SJCRH30 (cell line): ENCODE measurements around the gene SLC5A6. TPM values are rescaled to one million over a fixed set of nuclear protein-coding genes. Genes with fewer than 3 reads are reported as not detected.

Experiments used
- DNase-seq, 2 experiments: peaks; one replicate each; pipeline ENCODE4 v3.0.0-alpha.2; 2015 to 2020
- H3K27ac ChIP-seq: fragments of 250-450 bp; sonication (Bioruptor Pico); 2 replicates; pipeline ENCODE4 v1.5.1; 2020; ENCODE audit warnings: mild to moderate bottlenecking, moderate library complexity
- H3K27me3 ChIP-seq: fragments of 250-450 bp; sonication (Bioruptor Pico); 2 replicates; pipeline ENCODE4 v1.5.1; 2020; ENCODE audit warnings: mild to moderate bottlenecking, moderate library complexity
- H3K36me3 ChIP-seq: fragments of 250-450 bp; sonication (Bioruptor Pico); 2 replicates; pipeline ENCODE4 v1.5.1; 2020; ENCODE audit warnings: mild to moderate bottlenecking, moderate library complexity
- H3K4me1 ChIP-seq: fragments of 250-450 bp; sonication (Bioruptor Pico); 2 replicates; pipeline ENCODE4 v1.5.1; 2020; ENCODE audit warnings: mild to moderate bottlenecking, moderate library complexity
- H3K4me3 ChIP-seq: fragments of 250-450 bp; sonication (Bioruptor Pico); 2 replicates; pipeline ENCODE4 v1.5.1; 2020; ENCODE audit warnings: mild to moderate bottlenecking, moderate library complexity
- H3K9me3 ChIP-seq: fragments of 250-450 bp; sonication (Bioruptor Pico); replicated peaks from 2 replicates; pipeline ENCODE4 v1.5.1; 2020; ENCODE audit warnings: mild to moderate bottlenecking, moderate library complexity
- total RNA-seq: library from RNA; depleted of rRNA; stranded (reverse); fragments of >200 nt; shearing (Covaris generic); gene quantifications from 2 replicates; pipeline ENCODE4 v1.2.3, GENCODE V29; 2014

Gene SLC5A6
- total RNA-seq, 1 experiment from 2014 or later: 95.9 TPM

DNA sequence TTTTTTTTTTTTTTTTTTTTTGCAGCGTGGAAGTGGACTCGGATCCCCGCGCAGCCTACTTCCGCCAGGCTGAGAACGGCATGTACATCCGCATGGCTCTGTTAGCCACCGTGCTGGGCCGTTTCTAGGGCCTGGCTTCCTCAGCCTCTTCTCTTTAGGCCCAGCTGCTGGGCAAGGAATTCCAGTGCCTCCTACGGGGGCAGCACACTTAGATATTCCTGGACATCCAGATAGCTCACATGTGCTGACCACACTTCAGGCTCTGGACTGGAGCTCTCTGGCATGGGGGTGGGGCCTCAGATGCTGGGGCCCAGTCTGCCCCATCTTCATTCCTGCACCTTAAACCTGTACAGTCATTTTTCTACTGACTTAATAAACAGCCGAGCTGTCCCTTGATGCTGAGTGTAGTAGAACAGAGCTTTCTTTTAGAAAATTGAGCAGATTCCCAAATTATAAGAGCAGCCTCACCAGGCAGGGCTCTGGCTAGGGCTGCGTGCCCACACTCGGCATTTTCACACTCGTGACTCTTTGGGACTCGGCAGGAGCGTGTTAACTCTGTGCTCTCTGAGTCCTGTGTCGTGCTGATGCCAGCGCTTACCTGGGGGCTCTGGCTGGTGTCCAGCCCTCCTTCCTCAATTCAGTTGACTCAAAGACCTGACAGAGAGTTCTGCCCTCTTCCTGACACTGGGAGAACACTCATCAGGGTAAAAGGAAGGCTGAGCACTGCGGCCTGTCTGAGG is 31.5 kb upstream of the SLC5A6 start:
- peaks cover 66% of the 10 kb centered on the region for H3K36me3 ChIP-seq
- no peak overlapping the region for H3K27ac ChIP-seq
- no peak for DNase-seq
- peaks cover 4% of the 10 kb centered on the region; the same call in 1 of the 2 replicates for H3K27me3 ChIP-seq
- H3K9me3 ChIP-seq: no peaks in the 10 kb centered on the region
- H3K4me1 ChIP-seq: peaks cover 15% of the 10 kb centered on the region
- no peak overlapping the region for H3K4me3 ChIP-seq

DNA sequence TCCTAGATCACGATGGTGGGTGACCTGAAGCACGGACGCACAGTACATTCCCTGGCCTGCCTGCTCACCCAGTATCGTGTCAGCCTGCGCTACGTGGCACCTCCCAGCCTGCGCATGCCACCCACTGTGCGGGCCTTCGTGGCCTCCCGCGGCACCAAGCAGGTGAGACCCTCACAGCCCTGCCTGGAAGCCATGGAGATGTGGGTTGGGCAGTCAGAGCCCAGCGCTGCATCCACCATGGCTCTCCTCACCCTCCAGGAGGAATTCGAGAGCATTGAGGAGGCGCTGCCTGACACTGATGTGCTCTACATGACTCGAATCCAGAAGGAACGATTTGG is 30.5 kb upstream of the SLC5A6 start:
- Histone ChIP-seq H3K4me3 (no peak overlapping the region), H3K27me3 (no peaks in the 10 kb centered on the region), H3K9me3 (no peaks in the 10 kb centered on the region), H3K4me1 (peaks cover 15% of the 10 kb centered on the region), H3K27ac (peak overlapping the region; percentile 57), H3K36me3 (peaks cover 75% of the 10 kb centered on the region)
- no peak for DNase-seq

DNA sequence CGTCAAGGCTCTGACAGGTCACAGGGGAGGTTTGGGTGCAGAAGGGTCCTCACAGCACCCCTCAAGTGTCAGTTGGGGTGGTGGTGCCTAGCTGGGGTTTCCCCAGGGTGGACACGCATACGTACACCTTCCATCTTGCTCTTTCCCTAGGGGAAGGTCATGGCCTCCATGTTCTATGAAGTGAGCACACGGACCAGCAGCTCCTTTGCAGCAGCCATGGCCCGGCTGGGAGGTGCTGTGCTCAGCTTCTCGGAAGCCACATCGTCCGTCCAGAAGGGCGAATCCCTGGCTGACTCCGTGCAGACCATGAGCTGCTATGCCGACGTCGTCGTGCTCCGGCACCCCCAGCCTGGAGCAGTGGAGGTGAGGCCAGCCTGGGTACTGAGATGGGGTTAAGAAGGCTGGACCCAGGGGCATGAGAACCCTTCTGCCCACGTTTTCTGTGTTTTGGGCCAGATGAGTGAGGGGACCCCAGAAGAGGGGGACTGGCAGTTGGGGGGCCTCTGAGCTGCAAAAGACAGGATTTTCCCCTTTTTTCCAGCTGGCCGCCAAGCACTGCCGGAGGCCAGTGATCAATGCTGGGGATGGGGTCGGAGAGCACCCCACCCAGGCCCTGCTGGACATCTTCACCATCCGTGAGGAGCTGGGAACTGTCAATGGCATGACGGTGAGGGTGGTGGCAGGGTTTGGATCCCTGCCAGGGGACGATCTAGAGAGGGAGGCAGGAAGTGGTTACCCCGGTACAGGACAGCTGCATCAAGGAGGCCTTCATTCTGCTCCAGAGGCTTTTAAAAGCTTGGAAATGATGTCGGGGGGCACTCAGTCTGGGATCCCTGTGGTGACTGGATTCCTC is 29.9 kb upstream of the SLC5A6 start:
- Histone ChIP-seq H3K36me3 (peaks cover 81% of the 10 kb centered on the region), H3K27ac (peak overlapping the region; percentile 57), H3K4me1 (peaks cover 15% of the 10 kb centered on the region), H3K9me3 (no peaks in the 10 kb centered on the region), H3K27me3 (no peaks in the 10 kb centered on the region), H3K4me3 (no peak overlapping the region)
- peak; percentile 85 to 89 for DNase-seq

DNA sequence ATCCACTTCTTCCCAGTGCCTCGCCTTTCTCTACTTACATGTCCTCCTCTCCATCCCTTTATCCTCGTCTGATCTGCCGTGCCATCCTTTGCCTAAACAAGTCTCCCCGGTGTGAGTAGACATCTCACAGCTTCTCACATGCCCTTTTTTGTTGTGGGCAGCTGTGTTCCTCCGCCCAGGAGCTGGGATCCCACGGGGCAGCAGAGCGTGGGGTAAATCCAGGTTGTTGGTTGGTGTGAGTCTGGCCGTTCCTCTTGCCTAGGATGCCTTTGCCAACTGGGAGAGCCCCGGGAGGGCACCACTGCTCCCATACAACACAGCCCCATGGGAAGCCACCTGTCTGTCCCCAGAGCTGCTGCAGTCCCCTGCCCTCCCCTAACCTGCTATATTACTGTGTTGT is 28.3 kb upstream of the SLC5A6 start:
- no peaks in the 10 kb centered on the region for H3K9me3 ChIP-seq
- no peak for DNase-seq
- peaks cover 92% of the 10 kb centered on the region for H3K36me3 ChIP-seq
- no peaks in the 10 kb centered on the region for H3K27me3 ChIP-seq
- H3K27ac ChIP-seq: no peak overlapping the region
- peaks cover 15% of the 10 kb centered on the region for H3K4me1 ChIP-seq
- H3K4me3 ChIP-seq: no peak overlapping the region

DNA sequence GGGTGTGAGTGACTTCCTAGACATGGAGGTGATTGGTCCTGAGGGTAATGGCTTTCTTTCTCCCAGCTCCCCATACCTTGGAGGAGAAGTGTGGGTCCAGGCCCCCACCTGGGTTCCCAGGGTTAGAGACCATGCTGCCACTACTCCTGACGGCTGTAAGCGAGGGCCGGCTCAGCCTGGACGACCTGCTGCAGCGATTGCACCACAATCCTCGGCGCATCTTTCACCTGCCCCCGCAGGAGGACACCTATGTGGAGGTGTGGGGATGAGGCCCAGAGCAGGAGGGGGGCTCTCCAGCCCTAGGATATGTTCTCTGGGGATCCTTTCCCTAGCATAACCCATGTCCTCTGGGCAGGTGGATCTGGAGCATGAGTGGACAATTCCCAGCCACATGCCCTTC is 26.9 kb upstream of the SLC5A6 start:
- peaks cover 94% of the 10 kb centered on the region for H3K36me3 ChIP-seq
- DNase-seq: no peak

DNA sequence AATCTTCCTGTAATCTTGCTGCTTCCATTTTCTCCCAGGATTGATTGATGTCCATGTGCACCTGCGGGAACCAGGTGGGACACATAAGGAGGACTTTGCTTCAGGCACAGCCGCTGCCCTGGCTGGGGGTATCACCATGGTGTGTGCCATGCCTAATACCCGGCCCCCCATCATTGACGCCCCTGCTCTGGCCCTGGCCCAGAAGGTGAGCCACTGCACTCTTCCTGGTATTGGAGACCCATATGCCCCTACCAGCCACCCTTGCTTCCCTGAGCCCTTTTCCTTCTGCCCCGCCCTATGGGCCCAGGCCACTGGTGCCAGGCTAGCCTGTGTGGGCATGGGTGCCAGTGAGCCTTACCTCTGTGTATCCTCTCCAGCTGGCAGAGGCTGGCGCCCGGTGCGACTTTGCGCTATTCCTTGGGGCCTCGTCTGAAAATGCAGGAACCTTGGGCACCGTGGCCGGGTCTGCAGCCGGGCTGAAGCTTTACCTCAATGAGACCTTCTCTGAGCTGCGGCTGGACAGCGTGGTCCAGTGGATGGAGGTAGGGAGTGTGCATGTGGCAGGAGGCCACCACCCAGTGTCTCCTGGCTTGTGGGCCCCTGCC is 25.4 kb upstream of the SLC5A6 start:
- no peak overlapping the region for H3K4me3 ChIP-seq
- H3K36me3 ChIP-seq: peaks cover 95% of the 10 kb centered on the region
- H3K27ac ChIP-seq: no peak overlapping the region
- DNase-seq: no peak
- H3K4me1 ChIP-seq: peaks cover 10% of the 10 kb centered on the region
- H3K9me3 ChIP-seq: no peaks in the 10 kb centered on the region
- H3K27me3 ChIP-seq: no peaks in the 10 kb centered on the region

More for the DNA sequence above, 26.9 kb upstream of the SLC5A6 start:
- no peak overlapping the region for H3K4me3 ChIP-seq
- no peaks in the 10 kb centered on the region for H3K9me3 ChIP-seq
- no peaks in the 10 kb centered on the region for H3K27me3 ChIP-seq
- H3K27ac ChIP-seq: no peak overlapping the region
- peaks cover 15% of the 10 kb centered on the region for H3K4me1 ChIP-seq

DNA sequence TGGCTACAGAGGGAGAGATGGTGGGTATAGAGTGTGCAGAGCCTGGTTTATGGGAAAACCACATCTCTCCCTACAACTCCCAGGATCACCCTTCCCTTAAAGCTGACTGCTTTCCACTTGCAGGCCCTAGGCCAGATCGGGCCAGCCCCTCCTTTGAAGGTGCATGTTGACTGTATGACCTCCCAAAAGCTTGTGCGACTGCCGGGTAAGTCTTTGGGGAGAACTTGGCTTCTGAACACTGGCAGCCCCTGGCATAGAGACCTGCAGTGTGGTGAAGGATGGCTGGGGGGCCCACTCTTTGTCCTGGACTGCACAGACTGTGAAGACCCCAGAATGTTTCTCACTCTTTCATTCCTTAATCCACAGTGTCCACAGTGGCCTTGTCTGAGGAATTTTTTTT is 24.6 kb upstream of the SLC5A6 start:
- H3K36me3 ChIP-seq: peaks cover 97% of the 10 kb centered on the region
- no peak overlapping the region for H3K4me3 ChIP-seq
- H3K4me1 ChIP-seq: peaks cover 2% of the 10 kb centered on the region
- no peaks in the 10 kb centered on the region for H3K9me3 ChIP-seq
- DNase-seq: no peak
- H3K27me3 ChIP-seq: no peaks in the 10 kb centered on the region
- no peak overlapping the region for H3K27ac ChIP-seq

DNA sequence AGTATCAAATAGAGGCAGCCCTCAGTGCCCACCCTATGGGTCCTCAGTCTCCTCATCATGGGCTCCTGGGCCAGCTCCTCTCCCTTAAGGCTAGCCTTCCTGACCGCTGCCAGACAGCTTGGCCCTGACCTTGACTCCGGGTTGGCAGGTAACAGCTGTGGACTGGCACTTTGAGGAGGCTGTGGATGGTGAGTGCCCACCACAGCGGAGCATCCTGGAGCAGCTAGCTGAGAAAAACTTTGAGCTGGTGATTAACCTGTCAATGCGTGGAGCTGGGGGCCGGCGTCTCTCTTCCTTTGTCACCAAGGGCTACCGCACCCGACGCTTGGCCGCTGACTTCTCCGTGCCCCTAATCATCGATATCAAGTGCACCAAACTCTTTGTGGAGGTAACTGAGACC is 24.1 kb upstream of the SLC5A6 start:
- DNase-seq: no peak
- H3K27me3 ChIP-seq: no peaks in the 10 kb centered on the region
- H3K4me3 ChIP-seq: no peak overlapping the region
- H3K27ac ChIP-seq: no peak overlapping the region
- no peaks in the 10 kb centered on the region for H3K9me3 ChIP-seq
- H3K36me3 ChIP-seq: peaks cover 97% of the 10 kb centered on the region
- no peaks in the 10 kb centered on the region; the same call in 1 of the 2 replicates for H3K4me1 ChIP-seq

DNA sequence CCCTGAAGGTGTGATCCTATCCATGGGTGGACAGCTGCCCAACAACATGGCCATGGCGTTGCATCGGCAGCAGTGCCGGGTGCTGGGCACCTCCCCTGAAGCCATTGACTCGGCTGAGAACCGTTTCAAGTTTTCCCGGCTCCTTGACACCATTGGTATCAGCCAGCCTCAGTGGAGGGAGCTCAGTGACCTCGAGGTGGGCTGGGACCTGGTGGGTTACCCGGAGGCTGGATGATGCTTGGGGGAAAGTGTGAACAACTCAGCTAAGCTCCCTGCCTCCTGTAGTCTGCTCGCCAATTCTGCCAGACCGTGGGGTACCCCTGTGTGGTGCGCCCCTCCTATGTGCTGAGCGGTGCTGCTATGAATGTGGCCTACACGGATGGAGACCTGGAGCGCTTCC is 21.3 kb upstream of the SLC5A6 start:
- H3K36me3 ChIP-seq: peaks cover 95% of the 10 kb centered on the region
- DNase-seq: no peak
- no peak overlapping the region for H3K4me3 ChIP-seq
- no peaks in the 10 kb centered on the region for H3K9me3 ChIP-seq
- no peaks in the 10 kb centered on the region; the same call in 1 of the 2 replicates for H3K4me1 ChIP-seq
- H3K27ac ChIP-seq: no peak overlapping the region
- H3K27me3 ChIP-seq: no peaks in the 10 kb centered on the region

DNA sequence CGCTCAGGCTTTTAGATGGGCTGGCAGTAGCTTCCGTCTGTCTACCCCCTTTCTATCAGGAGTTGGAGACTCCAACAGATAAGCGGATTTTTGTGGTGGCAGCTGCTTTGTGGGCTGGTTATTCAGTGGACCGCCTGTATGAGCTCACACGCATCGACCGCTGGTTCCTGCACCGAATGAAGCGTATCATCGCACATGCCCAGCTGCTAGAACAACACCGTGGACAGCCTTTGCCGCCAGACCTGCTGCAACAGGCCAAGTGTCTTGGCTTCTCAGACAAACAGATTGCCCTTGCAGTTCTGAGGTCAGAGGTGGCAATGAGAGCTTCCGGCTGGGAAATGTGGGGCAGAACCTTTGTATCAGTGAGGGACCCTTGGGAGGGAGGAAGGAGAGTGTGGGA is 19.9 kb upstream of the SLC5A6 start:
- no peaks in the 10 kb centered on the region for H3K27me3 ChIP-seq
- no peak overlapping the region for H3K4me3 ChIP-seq
- no peaks in the 10 kb centered on the region for H3K9me3 ChIP-seq
- peaks cover 94% of the 10 kb centered on the region for H3K36me3 ChIP-seq
- peak overlapping the region; percentile 39 for H3K27ac ChIP-seq
- no peaks in the 10 kb centered on the region; the same call in 1 of the 2 replicates for H3K4me1 ChIP-seq
- DNase-seq: peak; percentile 40 to 47

DNA sequence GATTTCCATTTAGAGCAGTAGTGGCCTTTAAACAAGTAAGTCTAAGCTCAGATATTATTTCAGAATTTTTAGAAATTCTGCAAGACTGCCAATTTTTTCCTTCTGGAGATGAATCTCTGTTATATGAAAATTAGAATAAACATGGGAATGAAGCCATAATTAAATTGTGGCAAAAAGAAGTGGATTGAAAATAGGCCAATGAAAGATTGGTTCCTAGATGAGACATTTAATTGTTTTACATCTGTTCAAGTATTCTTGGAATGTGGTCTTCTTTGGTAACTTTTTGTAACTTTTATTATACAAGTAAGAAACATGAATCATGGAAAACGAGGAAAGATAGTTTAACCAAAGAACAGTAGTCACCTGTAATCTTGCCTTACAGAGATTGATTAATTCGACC is 15.4 kb upstream of the SLC5A6 start:
- Histone ChIP-seq H3K4me1 (no peaks in the 10 kb centered on the region; the same call in 1 of the 2 replicates), H3K27me3 (no peaks in the 10 kb centered on the region), H3K27ac (no peak overlapping the region), H3K9me3 (no peaks in the 10 kb centered on the region), H3K4me3 (no peak overlapping the region), H3K36me3 (peaks cover 93% of the 10 kb centered on the region)
- no peak for DNase-seq

DNA sequence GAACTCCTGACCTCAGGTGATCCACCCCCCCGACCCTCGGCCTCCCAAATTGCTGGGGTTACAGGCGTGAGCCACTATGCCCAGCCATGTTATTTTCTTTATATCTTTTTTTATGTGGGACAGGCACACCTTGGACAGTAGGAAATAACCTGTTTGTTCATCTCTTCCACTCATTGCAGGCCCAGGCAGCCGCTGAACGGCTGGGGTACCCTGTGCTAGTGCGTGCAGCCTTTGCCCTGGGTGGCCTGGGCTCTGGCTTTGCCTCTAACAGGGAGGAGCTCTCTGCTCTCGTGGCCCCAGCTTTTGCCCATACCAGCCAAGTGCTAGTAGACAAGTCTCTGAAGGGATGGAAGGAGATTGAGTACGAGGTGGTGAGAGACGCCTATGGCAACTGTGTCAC is 13.5 kb upstream of the SLC5A6 start:
- Histone ChIP-seq H3K36me3 (peaks cover 91% of the 10 kb centered on the region), H3K27ac (no peak overlapping the region), H3K4me3 (no peak overlapping the region), H3K9me3 (no peaks in the 10 kb centered on the region), H3K4me1 (no peaks in the 10 kb centered on the region), H3K27me3 (no peaks in the 10 kb centered on the region)
- no peak for DNase-seq

DNA sequence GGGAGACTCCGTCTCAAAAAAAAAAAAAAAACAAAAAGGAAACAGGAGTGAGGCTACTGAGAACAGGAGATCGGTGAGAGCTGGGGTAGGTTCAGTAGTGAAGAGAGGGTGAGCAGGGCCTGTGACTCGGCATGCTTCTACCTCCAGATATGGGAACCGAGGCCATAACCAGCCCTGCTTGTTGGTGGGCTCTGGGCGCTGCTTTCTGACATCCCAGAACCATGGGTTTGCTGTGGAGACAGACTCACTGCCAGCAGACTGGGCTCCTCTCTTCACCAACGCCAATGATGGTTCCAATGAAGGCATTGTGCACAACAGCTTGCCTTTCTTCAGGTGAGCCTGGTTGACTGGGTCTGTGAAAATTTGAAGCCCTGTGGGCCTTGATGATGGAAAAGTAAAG is 11.3 kb upstream of the SLC5A6 start:
- peaks cover 92% of the 10 kb centered on the region for H3K36me3 ChIP-seq
- H3K27me3 ChIP-seq: no peaks in the 10 kb centered on the region
- peaks cover 1% of the 10 kb centered on the region; the same call in 1 of the 2 replicates for H3K4me1 ChIP-seq
- no peaks in the 10 kb centered on the region for H3K9me3 ChIP-seq
- no peak overlapping the region for H3K27ac ChIP-seq
- no peak overlapping the region for H3K4me3 ChIP-seq
- DNase-seq: no peak

DNA sequence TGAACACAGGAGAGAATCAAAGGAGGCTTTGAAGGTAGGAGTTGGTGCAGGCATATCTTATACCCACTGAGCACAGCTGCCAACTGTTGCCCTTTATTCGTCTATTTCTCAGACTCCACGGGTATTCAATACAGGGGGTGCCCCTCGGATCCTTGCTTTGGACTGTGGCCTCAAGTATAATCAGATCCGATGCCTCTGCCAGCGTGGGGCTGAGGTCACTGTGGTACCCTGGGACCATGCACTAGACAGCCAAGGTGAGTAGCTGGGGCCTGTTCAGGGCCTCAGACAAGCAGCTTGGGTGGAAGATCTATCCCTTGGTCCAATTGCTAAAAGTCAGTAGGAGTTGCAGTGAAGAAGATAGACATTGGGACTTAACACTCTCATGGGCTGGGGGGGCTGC is 10.3 kb upstream of the SLC5A6 start:
- H3K27ac ChIP-seq: no peak overlapping the region
- no peaks in the 10 kb centered on the region for H3K9me3 ChIP-seq
- H3K4me3 ChIP-seq: no peak overlapping the region
- peaks cover 6% of the 10 kb centered on the region; the same call in 1 of the 2 replicates for H3K4me1 ChIP-seq
- H3K27me3 ChIP-seq: no peaks in the 10 kb centered on the region
- peaks cover 87% of the 10 kb centered on the region for H3K36me3 ChIP-seq
- DNase-seq: no peak

DNA sequence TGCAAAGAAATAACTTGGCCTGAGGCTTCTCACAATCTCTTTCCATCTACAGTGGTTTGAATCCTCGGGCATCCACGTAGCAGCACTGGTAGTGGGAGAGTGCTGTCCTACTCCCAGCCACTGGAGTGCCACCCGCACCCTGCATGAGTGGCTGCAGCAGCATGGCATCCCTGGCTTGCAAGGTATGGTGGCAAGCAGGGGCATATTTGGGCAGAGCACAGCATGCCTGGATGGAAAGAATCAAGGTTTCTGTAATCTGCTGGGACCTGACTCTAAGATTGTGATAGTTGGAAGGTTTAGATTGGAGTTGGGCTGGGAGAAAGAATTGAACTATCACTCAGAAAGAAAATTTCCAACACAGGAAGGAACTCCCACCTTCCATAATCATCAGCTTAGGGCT is 9.1 kb upstream of the SLC5A6 start:
- Histone ChIP-seq H3K36me3 (peaks cover 77% of the 10 kb centered on the region), H3K27me3 (no peaks in the 10 kb centered on the region), H3K4me1 (peaks cover 10% of the 10 kb centered on the region; the same call in 1 of the 2 replicates), H3K27ac (no peak overlapping the region), H3K9me3 (no peaks in the 10 kb centered on the region), H3K4me3 (no peak overlapping the region)
- DNase-seq: no peak
